SIG-M5 treated with dmso at 0.1 percent for 504 hours (cell line): ENCODE measurements around the gene CDKN2AIP.
"Not testable (repeated sequence)": the region's sequence is repeated elsewhere in the genome, so short reads cannot be mapped to it uniquely, and the experiment has no call there.

Experiments
- DNase-seq: peaks from one replicate; lab custom pipeline; 2025; ENCODE audit not compliant: unreplicated experiment; lab: John Stamatoyannopoulos, UW

Gene CDKN2AIP

GRCh38 chr4:183413234-183414200, 30.9 kb upstream of the CDKN2AIP start:
- DNase-seq, result no peak

- no peak for DNase-seq
Observed at GRCh38 chr4:183416879-183417755, 27.3 kb upstream of the CDKN2AIP start.

DNA sequence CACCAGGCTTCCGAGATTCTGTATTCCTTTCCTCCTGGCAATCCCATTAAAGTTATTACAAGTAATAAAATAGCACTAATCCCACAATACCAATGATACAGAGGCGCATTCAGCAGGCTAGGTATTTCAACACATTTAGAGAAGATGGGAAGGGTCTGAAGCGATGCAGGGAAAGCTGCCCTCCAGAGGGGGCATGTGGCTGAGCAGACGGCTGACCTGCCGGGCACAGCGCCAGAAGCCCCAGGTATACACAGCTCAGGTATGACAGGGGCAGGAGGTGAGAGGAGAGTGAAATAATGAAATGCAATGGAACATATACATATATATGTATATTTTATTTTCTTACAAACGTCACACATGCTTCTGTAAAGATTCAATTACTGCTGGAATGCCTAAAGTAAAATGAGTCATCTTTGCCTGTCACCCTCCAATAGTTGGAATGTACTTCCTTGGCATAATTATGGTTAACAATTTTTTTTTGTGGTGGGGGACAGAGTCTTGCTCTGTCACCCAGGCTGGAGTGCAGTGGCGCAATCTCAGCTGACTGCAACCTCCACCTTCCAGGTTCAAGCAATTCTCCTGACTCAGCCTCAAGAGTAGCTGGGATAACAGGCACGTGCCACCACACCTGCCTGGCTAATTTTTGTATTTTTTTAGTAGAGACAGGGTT, 21.3 kb upstream of the CDKN2AIP start:
- no peak for DNase-seq

GRCh38 chr4:183424109-183424744, 20.2 kb upstream of the CDKN2AIP start:
- DNase-seq, result no peak

DNA sequence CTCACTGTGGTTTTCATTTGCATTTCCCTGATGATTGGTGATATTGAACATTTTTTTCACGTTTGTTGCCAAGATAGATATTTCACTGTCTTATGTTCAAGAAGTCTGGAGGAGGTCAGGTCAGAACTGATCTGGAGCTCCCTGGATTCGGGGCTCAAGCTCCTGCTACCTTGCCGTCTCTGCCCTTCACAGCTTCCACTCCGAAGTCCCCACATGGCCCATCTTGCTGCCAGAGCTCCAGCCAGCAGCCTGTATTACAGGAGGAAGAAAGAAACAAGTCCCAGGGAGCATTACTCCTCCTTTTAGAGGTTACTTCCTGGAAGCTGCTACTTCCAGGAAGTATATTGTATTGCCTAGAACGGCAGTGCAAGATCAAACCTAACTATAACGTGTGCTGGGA, 17.9 kb upstream of the CDKN2AIP start:
- DNase-seq, result no peak

- DNase-seq, result no peak
Observed at GRCh38 chr4:183429489-183429888, 14.9 kb upstream of the CDKN2AIP start.

- no peak for DNase-seq
Observed at GRCh38 chr4:183430317-183430993, 14.0 kb upstream of the CDKN2AIP start.

DNA sequence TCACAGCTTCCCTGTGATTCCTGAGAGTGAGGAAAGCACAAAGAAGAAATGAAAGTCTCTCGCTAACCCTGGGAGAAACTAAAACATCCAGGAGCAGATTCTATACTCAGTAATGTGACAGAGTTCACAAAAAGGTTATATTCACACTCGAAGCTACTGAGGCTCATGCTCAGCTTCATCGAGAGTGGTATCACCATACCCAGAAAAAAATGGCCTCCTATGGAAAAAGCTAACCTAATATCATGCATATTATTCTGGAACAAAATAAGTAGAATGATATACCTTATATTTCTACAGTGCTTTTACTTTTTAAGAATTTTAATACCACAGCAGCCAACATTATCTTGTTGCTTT, 13.5 kb upstream of the CDKN2AIP start:
- no peak for DNase-seq

DNA sequence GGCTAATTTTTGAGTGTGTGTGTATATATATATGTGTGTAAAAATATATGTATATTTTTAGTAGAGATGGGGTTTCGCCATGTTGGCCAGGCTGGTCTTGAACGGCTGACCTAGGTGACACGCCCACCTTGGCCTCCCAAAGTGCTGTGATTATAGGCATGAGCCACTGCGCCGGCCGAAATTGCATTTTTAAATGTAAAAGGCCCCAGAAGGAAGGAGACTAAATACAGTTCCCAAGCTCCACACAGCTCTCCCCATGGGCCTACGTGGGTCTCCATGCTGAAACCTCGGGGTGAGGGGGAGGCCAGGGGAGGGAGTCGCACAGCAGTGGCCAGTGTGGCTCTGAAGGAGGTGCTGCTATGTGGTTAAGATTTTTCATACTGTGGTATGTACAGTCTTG, 12.8 kb upstream of the CDKN2AIP start:
- DNase-seq, result no peak

GRCh38 chr4:183433183-183433582, 11.3 kb upstream of the CDKN2AIP start:
- not testable (repeated sequence) for DNase-seq

- no peak for DNase-seq
Observed at GRCh38 chr4:183434264-183434663, 10.2 kb upstream of the CDKN2AIP start.

DNA sequence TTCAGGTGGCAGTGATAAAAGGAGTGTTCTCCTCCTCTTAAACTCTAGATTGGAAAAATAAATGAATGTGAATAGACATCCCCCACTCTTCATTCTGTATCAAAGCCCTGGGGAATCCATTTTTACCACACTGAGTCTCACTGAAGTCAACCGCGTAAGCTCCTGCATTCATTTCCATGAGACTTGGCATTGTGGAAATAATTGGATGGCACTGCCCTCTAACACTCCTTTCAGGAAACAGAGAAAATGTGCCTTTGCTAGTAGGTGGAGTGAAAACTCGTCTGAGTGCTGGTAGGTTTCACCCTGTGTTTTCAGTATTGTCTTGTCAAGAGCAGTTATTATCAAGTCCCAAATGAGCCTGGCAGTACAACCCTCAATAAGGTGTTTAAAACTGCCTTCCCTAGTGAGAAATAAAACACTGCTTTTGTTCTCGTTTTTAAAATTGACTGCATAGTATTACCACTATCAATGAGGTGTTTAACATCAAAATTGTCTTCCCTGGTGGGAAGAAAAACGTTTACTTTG, 9.7 kb upstream of the CDKN2AIP start:
- no peak for DNase-seq

DNA sequence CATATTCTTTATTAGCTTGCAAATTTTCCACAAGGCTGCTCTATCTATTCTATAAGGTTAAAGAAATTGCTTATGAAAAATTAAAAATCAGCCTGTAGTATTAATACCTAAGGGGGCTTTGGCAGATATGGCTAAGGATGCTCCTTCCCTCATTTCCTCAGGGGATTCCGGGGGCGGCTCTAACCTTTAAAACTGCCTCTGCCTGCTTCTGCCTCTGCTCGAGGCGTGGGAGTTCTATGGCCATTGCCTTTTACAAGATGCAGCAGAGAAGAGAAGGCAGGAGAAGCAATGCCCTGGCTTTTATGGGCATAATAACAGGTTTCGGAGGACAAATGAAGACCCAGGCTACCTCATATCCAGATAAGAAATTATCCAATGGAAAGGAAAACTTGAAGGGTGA, 8.6 kb upstream of the CDKN2AIP start:
- no peak for DNase-seq

DNA sequence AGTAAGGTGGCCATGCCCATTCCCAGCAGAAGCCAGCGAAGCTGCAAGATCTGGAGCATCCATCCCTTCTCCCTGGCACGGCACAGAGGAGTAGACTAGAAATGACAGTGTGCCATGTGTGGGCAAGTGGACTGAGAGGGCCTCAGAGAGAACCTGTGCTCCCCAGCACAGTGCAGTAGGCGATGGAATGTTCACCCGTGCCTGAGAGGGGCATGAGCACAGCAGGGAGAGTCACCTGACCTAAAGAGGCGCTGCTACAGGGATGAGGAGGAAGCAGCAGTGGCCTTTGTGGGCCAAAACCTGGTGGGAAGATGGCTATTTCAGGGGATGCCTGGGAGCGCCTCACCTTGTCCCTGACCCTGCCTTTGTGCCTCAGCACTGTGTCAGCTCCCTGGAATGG, 8.0 kb upstream of the CDKN2AIP start:
- no peak for DNase-seq

- DNase-seq, result no peak
Observed at GRCh38 chr4:183437452-183437851, 7.0 kb upstream of the CDKN2AIP start.

GRCh38 chr4:183438458-183439113, 5.8 kb upstream of the CDKN2AIP start:
- DNase-seq, result peak; percentile 44

GRCh38 chr4:183441276-183441675, 3.2 kb upstream of the CDKN2AIP start:
- DNase-seq, result no peak

- DNase-seq, result peak; percentile 42
Observed at GRCh38 chr4:183443655-183444213, 702 bp upstream of the CDKN2AIP start.

GRCh38 chr4:183445097-183445428, 627 bp downstream of the CDKN2AIP start:
- peak; percentile 27 for DNase-seq
